Kidney (tissue), 14 donors: Measurements from ENCODE around the gene GAN. TPM values are rescaled to one million over a fixed set of nuclear protein-coding genes. Genes with fewer than 3 reads are reported as not detected.

Source experiments
- DNase-seq, 5 donors: peaks; one replicate each; pipeline ENCODE4 v3.0.0-alpha.2; 2013 to 2020
- FAIRE-seq: peaks from 2 replicates; lab custom pipeline; 2012; peaks lifted over from hg19 to GRCh38; lab: Jason Lieb, UNC
- H3K27ac ChIP-seq, 2 donors: one replicate each; pipeline ENCODE4 v1.7.0; 2013; ENCODE audit warnings: low read depth in 2 of 2, low read length in 2 of 2, inconsistent platforms in 1 of 2
- H3K27me3 ChIP-seq: one replicate; pipeline ENCODE4 v1.7.1; 2013; ENCODE audit warnings: low read length, inconsistent platforms; ENCODE audit not compliant: control insufficient read depth, insufficient read depth
- H3K36me3 ChIP-seq, 3 donors: one replicate each; pipeline versions ENCODE4 v1.7.0 to v1.7.1; 2013; ENCODE audit warnings: low read length in 3 of 3, control low read depth in 1 of 3, inconsistent platforms in 1 of 3; ENCODE audit not compliant: insufficient read depth in 3 of 3, control insufficient read depth in 2 of 3
- H3K4me1 ChIP-seq, 3 donors: one replicate each; pipeline versions ENCODE4 v1.7.0 to v1.7.1; 2013; ENCODE audit warnings: low read length in 3 of 3, inconsistent platforms in 1 of 3, low read depth in 1 of 3; ENCODE audit not compliant: control insufficient read depth in 2 of 3, insufficient read depth in 2 of 3
- H3K4me3 ChIP-seq, 3 donors: one replicate each; pipeline versions ENCODE4 v1.7.0 to v1.8.1; 2013; ENCODE audit warnings: low read length in 3 of 3, control low read depth in 1 of 3, inconsistent platforms in 1 of 3
- H3K9ac ChIP-seq, 3 donors: one replicate each; pipeline versions ENCODE4 v1.7.0 to v1.7.1; 2013; ENCODE audit warnings: low read length in 3 of 3, control low read depth in 1 of 3, inconsistent platforms in 1 of 3
- H3K9me3 ChIP-seq, 3 donors: one replicate each; pipeline versions ENCODE4 v1.7.0 to v1.7.1; 2013; ENCODE audit warnings: low read length in 3 of 3, control low read depth in 1 of 3, inconsistent platforms in 1 of 3; ENCODE audit not compliant: control insufficient read depth in 2 of 3, insufficient read depth in 1 of 3
- CTCF ChIP-seq: IDR thresholded peaks from 3 replicates; pipeline ENCODE4 v1.5.1; 2012; ENCODE audit warnings: mild to moderate bottlenecking, moderate library complexity, borderline replicate concordance; ENCODE audit not compliant: insufficient read depth; ENCODE audit errors: extremely low read depth
- intact Hi-C: fragments of 100-400 bp; cut with DNase I; formaldehyde crosslinking; loops from one replicate; pipeline ENCODE4 v1.11.1; 2022
- polyA plus RNA-seq: library from polyadenylated mRNA; stranded (reverse); fragments of 350-450 nt; fragmentation: Illumina TruSeq; extraction: RNeasy Lipid Tissue Mini Kit (QIAGEN cat#74804); gene quantifications from one replicate; pipeline ENCODE4 v1.2.3, GENCODE V29; 2014; ENCODE audit warnings: low read depth, low replicate concordance; ENCODE audit not compliant: insufficient read depth
- total RNA-seq: library from RNA; stranded (reverse); fragmentation: NEBNext Ultra II Directional; extraction: Animal tissue kit (Norgen Biotek cat#: 25700); gene quantifications from one replicate; pipeline ENCODE4 v1.2.1, GENCODE V29; 2021
- donor health status: control.
- donor health status: control.
- donor health status: control.
- donor health status: control.
- donor health status: control.
- donor health status: DM: yes; HTN: yes; CAD: no.
- donor health status: Normal renal cell carcinoma (clear cell type).

Gene GAN
- total and polyA plus RNA-seq, 2 donors from 2014 or later: 0.60 to 7.7 TPM

- FAIRE-seq: no peak
- no peak overlapping the region for H3K27ac ChIP-seq
- H3K4me1 ChIP-seq: no peaks in the 10 kb centered on the region
- no peaks in the 10 kb centered on the region for H3K36me3 ChIP-seq
- no peak for TF ChIP-seq CTCF
- no peaks in the 10 kb centered on the region for H3K27me3 ChIP-seq
- no peaks in the 10 kb centered on the region for H3K9me3 ChIP-seq
- peak in 3 of 5 donors; percentile 21 to 33 (median 23) for DNase-seq
- no peak overlapping the region for H3K4me3 ChIP-seq
- H3K9ac ChIP-seq: no peak overlapping the region
- intact Hi-C loops: no loop called here
Observed at GRCh38 chr16:81410643-81411293, 96.0 kb downstream of the GAN start.

- Histone ChIP-seq H3K9me3 (no peaks in the 10 kb centered on the region), H3K27ac (no peak overlapping the region), H3K27me3 (no peaks in the 10 kb centered on the region), H3K4me3 (no peak overlapping the region), H3K9ac (no peak overlapping the region), H3K4me1 (no peaks in the 10 kb centered on the region), H3K36me3 (no peaks in the 10 kb centered on the region)
- intact Hi-C loops: no loop called here
- TF ChIP-seq CTCF: no peak
- no peak for FAIRE-seq
- no peak for DNase-seq
Observed at GRCh38 chr16:81413245-81413990, 98.7 kb downstream of the GAN start.

GRCh38 chr16:81415751-81416150 lies 101.0 kb downstream of the GAN start:
- intact Hi-C loops: no loop called here
- no peak overlapping the region for H3K27ac ChIP-seq
- no peak overlapping the region for H3K9ac ChIP-seq
- H3K4me1 ChIP-seq: no peaks in the 10 kb centered on the region
- H3K4me3 ChIP-seq: no peak overlapping the region
- no peak for TF ChIP-seq CTCF
- FAIRE-seq (no peak), DNase-seq (peak in 3 of 5 donors; percentile 57 to 75 (median 62))
- H3K9me3 ChIP-seq: no peaks in the 10 kb centered on the region
- H3K36me3 ChIP-seq: no peaks in the 10 kb centered on the region
- no peaks in the 10 kb centered on the region for H3K27me3 ChIP-seq
